Endothelial cell of umbilical vein (primary cell): ENCODE results near the gene CDH1. TPM values are rescaled to one million over a fixed set of nuclear protein-coding genes. Genes with fewer than 3 reads are reported as not detected.

ENCODE experiments used
- BruUV-seq: library from RNA; stranded (reverse); fragments of 400-500 nt; replicated peaks from 2 replicates; lab custom pipeline; 2021; lab: Mats Ljungman, UMichigan
- CTCF ChIA-PET: fragments of 300-600, 350-600 bp; sonication (Branson Sonifier 250); formaldehyde crosslinking; loops from one replicate; lab custom pipeline; 2021; ENCODE audit warnings: antibody characterized with exemption, inconsistent platforms; lab: Charles Lee
- POLR2A ChIA-PET: fragments of 300-600, 350-600 bp; sonication (Branson Sonifier 250); formaldehyde crosslinking; loops from one replicate; lab custom pipeline; 2021; ENCODE audit warnings: antibody characterized with exemption, inconsistent platforms; lab: Charles Lee
- DNase-seq: peaks from one replicate; pipeline ENCODE4 v3.0.0-alpha.2; 2011; ENCODE audit warnings: low read depth, low spot score
- FAIRE-seq: peaks from 2 replicates; lab custom pipeline; 2011; peaks lifted over from hg19 to GRCh38; lab: Jason Lieb, UNC
- H2AFZ ChIP-seq: 2 replicates; pipeline ENCODE4 v1.6.0; 2012; ENCODE audit warnings: low read depth, low read length, control low read depth, inconsistent platforms
- H3K27ac ChIP-seq: 2 replicates; pipeline ENCODE4 v1.5.1; 2011; ENCODE audit warnings: low read depth, mild to moderate bottlenecking, control low read depth, low read length, moderate library complexity; ENCODE audit not compliant: insufficient read depth
- H3K27me3 ChIP-seq, 2 experiments: 2 replicates each; pipeline versions ENCODE4 v1.6.0 to v1.6.1; 2011; ENCODE audit warnings: low read length in 2 of 2, mixed read lengths in 1 of 2; ENCODE audit not compliant: control insufficient read depth in 2 of 2, insufficient read depth in 2 of 2
- H3K36me3 ChIP-seq, 2 experiments: 2 replicates in 1 of 2; 3 replicates in 1 of 2; pipeline ENCODE4 v1.5.1; 2011; ENCODE audit warnings: low read length in 2 of 2, mild to moderate bottlenecking in 1 of 2, moderate library complexity in 1 of 2; ENCODE audit not compliant: control insufficient read depth in 2 of 2, insufficient read depth in 2 of 2; ENCODE audit errors: extremely low read depth in 1 of 2
- H3K4me1 ChIP-seq: 3 replicates; pipeline ENCODE4 v1.5.1; 2011; ENCODE audit warnings: mild to moderate bottlenecking, low read length; ENCODE audit not compliant: control insufficient read depth, insufficient read depth; ENCODE audit errors: extremely low read depth
- H3K4me2 ChIP-seq: 2 replicates; pipeline ENCODE4 v1.6.1; 2011; ENCODE audit warnings: low read length, control low read depth, mixed read lengths; ENCODE audit not compliant: insufficient read depth
- H3K4me3 ChIP-seq, 3 experiments: fragments of 200-600 bp in 1 of 3; sonication (generic), shearing (Covaris generic) in 1 of 3; replicated peaks in 1 of 3; 2 replicates each; pipeline ENCODE4 v1.5.1; 2011 to 2016; ENCODE audit warnings: control low read depth in 3 of 3, low read length in 3 of 3, mild to moderate bottlenecking in 2 of 3, inconsistent platforms in 1 of 3, low read depth in 1 of 3, moderate library complexity in 1 of 3; ENCODE audit not compliant: insufficient read depth in 1 of 3
- H3K79me2 ChIP-seq: 2 replicates; pipeline ENCODE4 v1.6.0; 2012; ENCODE audit warnings: low read length, inconsistent platforms; ENCODE audit not compliant: control insufficient read depth, insufficient read depth
- H3K9ac ChIP-seq: replicated peaks from 2 replicates; pipeline ENCODE3; 2011; ENCODE audit warnings: low read length, control low read depth; ENCODE audit not compliant: insufficient read depth; ENCODE audit errors: extremely low read depth
- H3K9me1 ChIP-seq: replicated peaks from 3 replicates; pipeline ENCODE4 v1.6.0; 2011; ENCODE audit warnings: mild to moderate bottlenecking, low read length; ENCODE audit not compliant: control insufficient read depth, insufficient read depth; ENCODE audit errors: extremely low read depth
- H3K9me3 ChIP-seq: replicated peaks from 2 replicates; pipeline ENCODE4 v1.5.1; 2012; ENCODE audit warnings: low read length, inconsistent platforms; ENCODE audit not compliant: control insufficient read depth, insufficient read depth
- H4K20me1 ChIP-seq: replicated peaks from 2 replicates; pipeline ENCODE3; 2011; ENCODE audit warnings: mild to moderate bottlenecking, low read length; ENCODE audit not compliant: control insufficient read depth, insufficient read depth; ENCODE audit errors: extremely low read depth
- EZH2 ChIP-seq: IDR thresholded peaks from 2 replicates; pipeline ENCODE4 v1.6.1; 2012; ENCODE audit warnings: borderline replicate concordance, low read depth, mild to moderate bottlenecking, moderate library complexity, low read length, inconsistent platforms; ENCODE audit not compliant: severe bottlenecking
- FOS ChIP-seq: IDR thresholded peaks from 2 replicates; pipeline ENCODE4 v1.6.1; 2011; ENCODE audit warnings: mild to moderate bottlenecking, low read length, moderate library complexity, borderline replicate concordance; ENCODE audit not compliant: insufficient read depth
- GATA2 ChIP-seq: IDR thresholded peaks from 2 replicates; pipeline ENCODE4 v1.7.0; 2011; ENCODE audit warnings: low read depth, mild to moderate bottlenecking, moderate library complexity, mixed read lengths, low read length; ENCODE audit not compliant: insufficient read length, insufficient read depth
- JUN ChIP-seq: IDR thresholded peaks from 2 replicates; pipeline ENCODE4 v1.6.1; 2011; ENCODE audit warnings: borderline replicate concordance, low read depth; ENCODE audit not compliant: insufficient read length, insufficient read depth
- MAX ChIP-seq: IDR thresholded peaks from 2 replicates; pipeline ENCODE4 v1.6.1; 2011; ENCODE audit not compliant: insufficient read depth, insufficient read length
- MYC ChIP-seq: IDR thresholded peaks from one replicate; pipeline ENCODE4 v1.6.1; 2011; ENCODE audit warnings: mild to moderate bottlenecking, low read depth, low read length
- POLR2A ChIP-seq: IDR thresholded peaks from 2 replicates; pipeline ENCODE4 v1.6.1; 2012; ENCODE audit warnings: low read depth, mild to moderate bottlenecking, control low read depth, low read length
- POLR2AphosphoS5 ChIP-seq: IDR thresholded peaks from 2 replicates; pipeline ENCODE4 v1.6.1; 2012; ENCODE audit warnings: low read depth, mild to moderate bottlenecking, control low read depth, low read length, moderate library complexity; ENCODE audit not compliant: insufficient read depth
- dilution Hi-C: fragments of 300-500 bp; cut with MboI; formaldehyde crosslinking; loops from one replicate; pipeline ENCODE4 v1.15.0; 2019; ENCODE audit warnings: low sequenced_read_pairs; ENCODE audit not compliant: extremely low pct_ligation_motif_present
- intact Hi-C: fragments of 100-400 bp; cut with micrococcal nuclease; formaldehyde crosslinking; loops from one replicate; pipeline ENCODE4 v1.10.0; 2022
- polyA plus RNA-seq, 4 experiments: library from polyadenylated mRNA; depleted of rRNA in 3 of 4; stranded (reverse) in 3 of 4; unstranded in 1 of 4; fragments of >200 nt; gene quantifications; 2 replicates each; pipeline versions ENCODE4 v1.2.1 to v1.2.3, GENCODE V29; 2011 to 2012; ENCODE audit warnings: missing spikeins in 1 of 4
- total RNA-seq: library from RNA; stranded (reverse); gene quantifications from 2 replicates; pipeline ENCODE4 v1.2.3, GENCODE V29; 2021
- TF ChIP-seq, protein P1 (sequence below), 2 donors: IDR thresholded peaks; 1 replicate in 1 of 2; 2 replicates in 1 of 2; pipeline ENCODE4 v1.5.1; 2011; ENCODE audit warnings: low read length in 2 of 2, mild to moderate bottlenecking in 2 of 2, moderate library complexity in 2 of 2, control low read depth in 1 of 2, inconsistent platforms in 1 of 2, low read depth in 1 of 2; ENCODE audit not compliant: insufficient read depth in 1 of 2; ENCODE audit errors: extremely low read depth in 1 of 2

The CDH1 gene
- total and polyA plus RNA-seq, 2 donors (not counting 3 experiments of a cell fraction or from before 2014, with no cell fraction given), result 0.28 to 0.69 TPM

DNA sequence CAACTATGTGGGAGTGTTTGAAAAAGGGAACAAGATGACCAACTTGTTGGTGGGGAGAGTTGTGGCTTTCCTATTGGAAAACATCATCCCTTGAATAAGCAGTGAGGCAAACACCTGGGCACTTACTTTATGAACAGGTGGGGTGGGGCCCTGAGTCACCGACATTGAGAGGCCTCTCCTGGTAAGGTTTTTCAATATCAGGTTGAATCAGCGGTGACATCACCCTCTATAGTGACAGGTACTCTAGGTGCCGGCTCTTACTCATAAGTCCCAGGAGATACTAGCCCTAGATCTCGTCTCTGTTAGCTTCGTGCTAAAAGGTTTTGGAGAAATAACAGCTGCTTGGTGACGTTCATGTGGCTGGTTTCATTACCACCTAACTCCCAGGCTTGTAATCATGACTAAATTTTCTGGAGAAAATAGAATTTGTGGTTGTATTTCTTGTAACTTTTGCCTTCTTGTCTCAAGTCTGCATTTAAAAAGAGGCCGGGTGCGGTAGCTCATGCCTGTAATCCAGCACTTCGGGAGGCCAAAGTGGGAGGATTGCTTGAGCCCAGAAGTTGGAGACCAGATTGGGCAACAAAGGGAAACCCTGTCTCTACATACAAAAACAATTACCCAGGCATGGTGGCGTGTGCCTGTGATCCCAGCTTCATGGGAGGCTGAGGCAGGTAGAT, 19.3 kb downstream of the CDH1 start:
- no peak for FAIRE-seq
- H3K9ac ChIP-seq, result no peak overlapping the region
- intact Hi-C loops, result no loop called here

More for the DNA sequence above, 19.3 kb downstream of the CDH1 start:
- no TSS peak for BruUV-seq
- H3K4me1 ChIP-seq, result no peaks in the 10 kb centered on the region
- DNase-seq, result no peak
- POLR2A ChIA-PET, result no interaction called here
- H2AFZ ChIP-seq, result no peak overlapping the region
- no peaks in the 10 kb centered on the region for H3K9me3 ChIP-seq
- CTCF ChIA-PET, result interaction anchor here (1.2 kb wide), 1 partner anchor 91 kb away, joined by 3 read pairs; no protein-coding TSS in a partner anchor
- H3K4me3 ChIP-seq, result no peak overlapping the region
- no peaks in the 10 kb centered on the region for H3K9me1 ChIP-seq
- dilution Hi-C loops, result no loop called here
- H3K27ac ChIP-seq, result no peak overlapping the region
- H3K36me3 ChIP-seq, result no peaks in the 10 kb centered on the region
- H3K79me2 ChIP-seq, result no peaks in the 10 kb centered on the region
- H4K20me1 ChIP-seq, result no peaks in the 10 kb centered on the region
- no peaks in the 10 kb centered on the region for H3K27me3 ChIP-seq
- TF ChIP-seq POLR2A, result no peak
- no peak for TF ChIP-seq FOS
- no peak for TF ChIP-seq MYC
- TF ChIP-seq JUN, result no peak
- TF ChIP-seq MAX, result no peak
- no peak for TF ChIP-seq EZH2
- TF ChIP-seq, protein P1, sequence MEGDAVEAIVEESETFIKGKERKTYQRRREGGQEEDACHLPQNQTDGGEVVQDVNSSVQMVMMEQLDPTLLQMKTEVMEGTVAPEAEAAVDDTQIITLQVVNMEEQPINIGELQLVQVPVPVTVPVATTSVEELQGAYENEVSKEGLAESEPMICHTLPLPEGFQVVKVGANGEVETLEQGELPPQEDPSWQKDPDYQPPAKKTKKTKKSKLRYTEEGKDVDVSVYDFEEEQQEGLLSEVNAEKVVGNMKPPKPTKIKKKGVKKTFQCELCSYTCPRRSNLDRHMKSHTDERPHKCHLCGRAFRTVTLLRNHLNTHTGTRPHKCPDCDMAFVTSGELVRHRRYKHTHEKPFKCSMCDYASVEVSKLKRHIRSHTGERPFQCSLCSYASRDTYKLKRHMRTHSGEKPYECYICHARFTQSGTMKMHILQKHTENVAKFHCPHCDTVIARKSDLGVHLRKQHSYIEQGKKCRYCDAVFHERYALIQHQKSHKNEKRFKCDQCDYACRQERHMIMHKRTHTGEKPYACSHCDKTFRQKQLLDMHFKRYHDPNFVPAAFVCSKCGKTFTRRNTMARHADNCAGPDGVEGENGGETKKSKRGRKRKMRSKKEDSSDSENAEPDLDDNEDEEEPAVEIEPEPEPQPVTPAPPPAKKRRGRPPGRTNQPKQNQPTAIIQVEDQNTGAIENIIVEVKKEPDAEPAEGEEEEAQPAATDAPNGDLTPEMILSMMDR (IDR thresholded peaks at IDR 0.05; ENCODE audit: extremely low read depth in 1 of 2, insufficient read depth in 1 of 2, low read depth in 1 of 2, low read length in 2 of 2), result no peak
- TF ChIP-seq POLR2AphosphoS5, result no peak
- TF ChIP-seq GATA2, result no peak
- no peak overlapping the region for H3K4me2 ChIP-seq
